BJ (cell line): Measurements from ENCODE around the gene MYDGF. TPM values are rescaled to one million over a fixed set of nuclear protein-coding genes. Genes with fewer than 3 reads are reported as not detected.

Source experiments
- CTCF ChIA-PET: fragments of 350-600 bp; formaldehyde crosslinking; extraction: SDS; loops from one replicate; lab custom pipeline; 2021; ENCODE audit warnings: antibody characterized with exemption, inconsistent platforms; lab: Yijun Ruan, JAX
- POLR2A ChIA-PET: fragments of 300-600 bp; sonication (Branson Sonifier 250); formaldehyde crosslinking; extraction: SDS; loops from one replicate; lab custom pipeline; 2021; ENCODE audit warnings: antibody characterized with exemption; lab: Charles Lee
- DNase-seq: peaks from one replicate; pipeline ENCODE4 v3.0.0-alpha.2; 2011; ENCODE audit warnings: low read depth
- H3K27me3 ChIP-seq: 2 replicates; pipeline ENCODE4 v1.6.0; 2011; ENCODE audit warnings: low read length; ENCODE audit not compliant: control insufficient read depth, insufficient read depth
- H3K36me3 ChIP-seq: 2 replicates; pipeline ENCODE4 v1.5.1; 2011; ENCODE audit warnings: low read length; ENCODE audit not compliant: control insufficient read depth, insufficient read depth
- H3K4me3 ChIP-seq: 2 replicates; pipeline ENCODE4 v1.5.1; 2011; ENCODE audit warnings: low read depth, mild to moderate bottlenecking, control low read depth, low read length
- polyA plus RNA-seq: library from polyadenylated mRNA; depleted of rRNA; stranded (reverse); fragments of >200 nt; gene quantifications from 2 replicates; pipeline ENCODE4 v1.2.3, GENCODE V29; 2011
- TF ChIP-seq, protein P1 (sequence below): IDR thresholded peaks from 2 replicates; pipeline ENCODE4 v1.5.1; 2011; ENCODE audit warnings: low read depth, mild to moderate bottlenecking, control low read depth, inconsistent platforms, low read length, moderate library complexity; ENCODE audit not compliant: insufficient read depth

Gene MYDGF
- polyA plus RNA-seq, 1 experiment = 222 TPM

DNA sequence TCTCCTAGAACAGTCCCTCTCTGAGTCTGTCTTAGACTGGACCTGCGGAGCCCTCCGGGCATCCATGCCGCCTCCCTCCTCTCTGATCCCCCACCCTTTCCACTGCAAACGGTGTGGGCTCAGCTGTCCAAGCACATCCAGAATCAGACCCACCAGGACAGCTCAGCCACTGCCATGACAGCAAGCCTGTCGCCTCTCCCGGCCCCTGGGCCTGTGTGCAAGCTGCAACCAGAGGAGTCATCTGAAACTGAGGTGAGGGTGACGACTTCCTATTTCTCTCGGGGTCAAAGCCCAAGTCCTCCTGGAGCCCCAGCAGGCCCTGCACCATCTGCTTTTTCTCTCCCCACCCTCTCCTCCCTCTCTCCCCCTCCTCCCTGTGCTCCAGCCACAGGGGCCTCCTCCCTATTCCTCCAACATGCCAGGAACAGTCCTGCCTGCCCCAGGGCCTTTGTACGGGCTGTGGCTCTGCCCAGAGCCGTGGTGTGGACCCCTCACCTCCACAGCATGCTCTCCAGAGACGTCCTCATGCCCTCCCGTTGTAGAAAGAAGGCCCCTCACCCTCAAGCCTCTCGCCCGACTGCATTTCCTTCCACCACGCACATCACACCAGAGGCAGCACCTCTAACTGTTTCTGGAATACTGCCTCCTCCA, 23.5 kb upstream of the MYDGF start:
- DNase-seq = no peak
- Histone ChIP-seq H3K27me3 (no peaks in the 10 kb centered on the region), H3K36me3 (peaks cover 43% of the 10 kb centered on the region), H3K4me3 (no peak overlapping the region)
- ChIA-PET CTCF (interaction anchor here (0.9 kb wide), 1 partner anchor 116 kb away, joined by 3 read pairs; no protein-coding TSS in a partner anchor), POLR2A (no interaction called here)
- TF ChIP-seq, protein P1, sequence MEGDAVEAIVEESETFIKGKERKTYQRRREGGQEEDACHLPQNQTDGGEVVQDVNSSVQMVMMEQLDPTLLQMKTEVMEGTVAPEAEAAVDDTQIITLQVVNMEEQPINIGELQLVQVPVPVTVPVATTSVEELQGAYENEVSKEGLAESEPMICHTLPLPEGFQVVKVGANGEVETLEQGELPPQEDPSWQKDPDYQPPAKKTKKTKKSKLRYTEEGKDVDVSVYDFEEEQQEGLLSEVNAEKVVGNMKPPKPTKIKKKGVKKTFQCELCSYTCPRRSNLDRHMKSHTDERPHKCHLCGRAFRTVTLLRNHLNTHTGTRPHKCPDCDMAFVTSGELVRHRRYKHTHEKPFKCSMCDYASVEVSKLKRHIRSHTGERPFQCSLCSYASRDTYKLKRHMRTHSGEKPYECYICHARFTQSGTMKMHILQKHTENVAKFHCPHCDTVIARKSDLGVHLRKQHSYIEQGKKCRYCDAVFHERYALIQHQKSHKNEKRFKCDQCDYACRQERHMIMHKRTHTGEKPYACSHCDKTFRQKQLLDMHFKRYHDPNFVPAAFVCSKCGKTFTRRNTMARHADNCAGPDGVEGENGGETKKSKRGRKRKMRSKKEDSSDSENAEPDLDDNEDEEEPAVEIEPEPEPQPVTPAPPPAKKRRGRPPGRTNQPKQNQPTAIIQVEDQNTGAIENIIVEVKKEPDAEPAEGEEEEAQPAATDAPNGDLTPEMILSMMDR = no peak

GRCh38 chr19:4693078-4693350, 22.9 kb upstream of the MYDGF start:
- no peak overlapping the region for H3K4me3 ChIP-seq
- no peaks in the 10 kb centered on the region for H3K27me3 ChIP-seq
- CTCF ChIA-PET = no interaction called here
- POLR2A ChIA-PET = no interaction called here
- TF ChIP-seq, protein P1 = no peak
- H3K36me3 ChIP-seq = peaks cover 44% of the 10 kb centered on the region
- no peak for DNase-seq

DNA sequence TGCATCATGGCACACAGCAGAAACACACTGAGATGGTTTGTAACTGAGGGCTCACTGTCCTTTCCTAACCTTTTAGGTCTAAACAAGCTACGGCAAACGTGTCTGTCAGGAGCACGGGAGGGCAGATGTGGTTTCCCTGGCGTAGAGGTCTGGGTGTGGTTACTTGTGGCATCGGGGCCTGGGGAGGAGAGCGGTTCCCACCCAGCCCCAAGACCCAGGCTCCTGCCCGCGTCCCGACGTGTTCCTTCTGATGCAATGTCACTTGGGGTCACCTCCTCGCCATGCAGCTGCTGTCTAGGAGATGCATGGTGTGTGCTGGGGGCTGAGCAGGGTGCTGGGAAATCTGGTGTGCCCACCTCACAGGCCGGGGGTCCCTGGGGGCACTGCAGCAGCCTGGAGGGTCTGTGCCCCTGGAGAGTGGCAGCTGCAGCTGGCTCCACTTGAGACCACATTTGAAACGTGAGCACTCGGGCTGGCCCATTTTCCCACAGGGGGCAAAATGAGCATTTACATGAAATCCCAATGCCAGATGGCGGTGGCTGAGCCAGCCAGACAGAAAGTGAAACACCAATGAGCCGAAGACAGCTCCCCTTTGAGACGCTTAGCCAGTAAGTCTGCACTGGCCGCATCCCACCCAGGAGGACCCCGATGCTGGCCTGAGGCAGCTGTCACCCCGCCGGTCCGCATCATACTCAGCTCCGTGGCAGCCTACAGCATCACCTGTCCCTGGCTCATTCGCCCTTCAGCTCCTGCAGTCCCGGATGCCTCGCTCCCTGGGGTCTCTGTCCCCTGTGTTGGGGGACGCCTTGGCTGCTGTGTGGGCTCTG, 22.3 kb upstream of the MYDGF start:
- ChIA-PET POLR2A (no interaction called here), CTCF (no interaction called here)
- H3K36me3 ChIP-seq = peaks cover 43% of the 10 kb centered on the region

GRCh38 chr19:4691373-4691772, 21.2 kb upstream of the MYDGF start:
- peaks cover 43% of the 10 kb centered on the region for H3K36me3 ChIP-seq
- DNase-seq = no peak
- POLR2A ChIA-PET = no interaction called here

More for the DNA sequence above, 22.3 kb upstream of the MYDGF start:
- TF ChIP-seq, protein P1 = no peak
- H3K27me3 ChIP-seq = no peaks in the 10 kb centered on the region
- no peak for DNase-seq
- H3K4me3 ChIP-seq = no peak overlapping the region

DNA sequence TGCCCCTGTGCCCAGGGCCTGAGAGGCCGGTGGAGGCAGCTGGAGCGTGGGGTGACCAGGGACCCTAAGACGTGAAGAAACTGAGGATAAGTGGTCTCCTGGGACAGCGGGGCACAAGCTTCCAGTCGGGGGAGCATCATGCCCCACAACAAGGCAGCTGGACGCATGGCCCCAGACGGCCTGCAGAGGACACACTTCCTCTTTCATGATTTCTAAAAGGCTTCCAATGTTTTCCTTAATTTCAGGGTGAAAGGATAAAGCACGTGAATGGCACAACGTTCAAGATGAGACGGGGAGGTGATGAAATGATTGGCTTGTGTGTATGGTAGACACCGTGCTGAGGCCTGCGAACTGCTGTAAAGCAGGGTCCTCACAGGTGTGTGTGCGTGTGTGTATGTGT, 20.2 kb upstream of the MYDGF start:
- no peak for DNase-seq
- H3K36me3 ChIP-seq = peaks cover 40% of the 10 kb centered on the region
- ChIA-PET CTCF (no interaction called here), POLR2A (no interaction called here)
- no peak overlapping the region for H3K4me3 ChIP-seq
- TF ChIP-seq, protein P1 = no peak
- H3K27me3 ChIP-seq = no peaks in the 10 kb centered on the region

More at GRCh38 chr19:4691373-4691772, 21.2 kb upstream of the MYDGF start:
- Histone ChIP-seq H3K4me3 (no peak overlapping the region), H3K27me3 (no peaks in the 10 kb centered on the region)
- CTCF ChIA-PET = no interaction called here
- TF ChIP-seq, protein P1 = no peak
